Sigmoid colon (tissue), 7 donors: ENCODE results near the gene RAB43. TPM values are rescaled to one million over a fixed set of nuclear protein-coding genes. Genes with fewer than 3 reads are reported as not detected.

ENCODE experiments used
- DNase-seq: peaks from one replicate; pipeline ENCODE4 v3.0.0-alpha.2; 2019
- H3K27ac ChIP-seq, 4 donors: fragments of 200-600 bp; sonication (generic); one replicate each; pipeline ENCODE4 v1.5.1; 2016 to 2019; ENCODE audit warnings: mild to moderate bottlenecking in 1 of 4
- H3K27me3 ChIP-seq, 3 donors: fragments of 200-600 bp; sonication (generic); one replicate each; pipeline ENCODE4 v1.5.1; 2019; ENCODE audit warnings: mild to moderate bottlenecking in 1 of 3
- H3K36me3 ChIP-seq, 4 donors: fragments of 200-600 bp; sonication (generic); one replicate each; pipeline ENCODE4 v1.5.1; 2016 to 2019
- H3K4me1 ChIP-seq, 4 donors: fragments of 200-600 bp; sonication (generic); one replicate each; pipeline ENCODE4 v1.5.1; 2017 to 2019
- H3K4me3 ChIP-seq, 4 donors: fragments of 200-600 bp; sonication (generic); one replicate each; pipeline ENCODE4 v1.5.1; 2017 to 2019; ENCODE audit warnings: mild to moderate bottlenecking in 2 of 4, moderate library complexity in 1 of 4
- H3K9me3 ChIP-seq, 4 donors: fragments of 200-600 bp in 3 of 4; sonication (generic) in 3 of 4; one replicate each; pipeline versions ENCODE4 v1.5.1 to v1.6.1; 2013 to 2019
- CTCF ChIP-seq, 4 experiments: fragments of 450-650 bp in 3 of 4; fragments of 200-600 bp in 1 of 4; IDR thresholded peaks; one replicate each; pipeline ENCODE4 v1.5.1; 2016 to 2019; ENCODE audit warnings: antibody characterized with exemption in 4 of 4, mild to moderate bottlenecking in 3 of 4, moderate library complexity in 2 of 4
- EP300 ChIP-seq, 4 donors: sonication (generic); formaldehyde crosslinking; IDR thresholded peaks; one replicate each; pipeline ENCODE4 v1.6.1; 2017; ENCODE audit warnings: antibody characterized with exemption in 4 of 4
- POLR2A ChIP-seq, 2 donors: fragments of 450-650 bp; IDR thresholded peaks; one replicate each; pipeline ENCODE4 v1.6.1; 2016; ENCODE audit warnings: antibody characterized with exemption in 2 of 2, mild to moderate bottlenecking in 2 of 2, moderate library complexity in 2 of 2
- POLR2AphosphoS5 ChIP-seq, 4 donors: sonication (generic); formaldehyde crosslinking; IDR thresholded peaks; one replicate each; pipeline ENCODE4 v1.6.1; 2017; ENCODE audit warnings: antibody characterized with exemption in 4 of 4
- WGBS, 2 donors: extraction: QIAGEN DNeasy Blood & Tissue Kit; methylation state at CpG; one replicate each; pipeline ENCODE4 v1.1.7; 2013; 5-methylcytosine and 5-hydroxymethylcytosine counted together
- intact Hi-C: fragments of 100-400 bp; cut with DNase I; formaldehyde crosslinking; loops from one replicate; pipeline ENCODE4 v1.15.1; 2023
- polyA plus RNA-seq, 3 donors: library from polyadenylated mRNA; stranded (reverse); fragments of 200-250 nt; gene quantifications; one replicate each; pipeline ENCODE4 v1.2.3, GENCODE V29; 2013
- total RNA-seq, 4 donors: library from RNA; depleted of rRNA; stranded (reverse); fragments of >200 nt; gene quantifications; one replicate each; pipeline ENCODE4 v1.1.0, GENCODE V29; 2016
- donor health status: healthy with polysubstance abuse.
- donor health status: Bipolar disorder and iron deficiency.
- donor health status: healthy.

The RAB43 gene
- total and polyA plus RNA-seq, 7 donors = 2.8 to 31.3 (median 5.8) TPM

GRCh38 chr3:129057249-129057648 is 64.4 kb downstream of the RAB43 start:
- no peaks in the 10 kb centered on the region for H3K27me3 ChIP-seq
- WGBS, 2 donors = 95 to 96% methylated on average over 4 of the region's 4 CpGs
- no peak overlapping the region for H3K4me3 ChIP-seq
- H3K27ac ChIP-seq = no peak overlapping the region
- no peak for TF ChIP-seq POLR2AphosphoS5 (IDR thresholded peaks at IDR 0.05)
- no peak for TF ChIP-seq EP300 (IDR thresholded peaks at IDR 0.05)
- TF ChIP-seq POLR2A (IDR thresholded peaks at IDR 0.05) = no peak
- no peak for TF ChIP-seq CTCF (IDR thresholded peaks at IDR 0.05)
- intact Hi-C loops = no loop called here
- DNase-seq = no peak
- no peaks in the 10 kb centered on the region for H3K36me3 ChIP-seq
- H3K9me3 ChIP-seq = no peaks in the 10 kb centered on the region
- peaks cover 0 to 28% (median 20%) of the 10 kb centered on the region in 4 donors for H3K4me1 ChIP-seq

- H3K4me3 ChIP-seq = no peak overlapping the region
- H3K36me3 ChIP-seq = no peaks in the 10 kb centered on the region
- WGBS, 2 donors = 17 to 68% methylated on average over 9 of the region's 9 CpGs
- no peak for DNase-seq
- intact Hi-C loops = no loop called here
- H3K4me1 ChIP-seq = peaks cover 0 to 31% (median 23%) of the 10 kb centered on the region in 4 donors
- TF ChIP-seq CTCF (IDR thresholded peaks at IDR 0.05) = no peak
- TF ChIP-seq POLR2AphosphoS5 (IDR thresholded peaks at IDR 0.05) = no peak
- TF ChIP-seq POLR2A (IDR thresholded peaks at IDR 0.05) = no peak
- TF ChIP-seq EP300 (IDR thresholded peaks at IDR 0.05) = no peak
- H3K27me3 ChIP-seq = no peaks in the 10 kb centered on the region
- no peaks in the 10 kb centered on the region for H3K9me3 ChIP-seq
- no peak overlapping the region for H3K27ac ChIP-seq
Measured at GRCh38 chr3:129056451-129057173, 65.0 kb downstream of the RAB43 start.

GRCh38 chr3:129054605-129055104 is 66.9 kb downstream of the RAB43 start:
- no peak for DNase-seq
- Histone ChIP-seq H3K4me1 (peaks cover 0 to 31% (median 23%) of the 10 kb centered on the region in 4 donors), H3K9me3 (no peaks in the 10 kb centered on the region), H3K4me3 (no peak overlapping the region), H3K36me3 (no peaks in the 10 kb centered on the region), H3K27ac (no peak overlapping the region), H3K27me3 (no peaks in the 10 kb centered on the region)
- 13 to 71% methylated on average over 3 of the region's 3 CpGs for WGBS, 2 donors
- intact Hi-C loops = loop anchor here (5.0 kb wide), 2 partner anchors 33 to 193 kb away; partner anchors contain the start of gene COPG1
- TF ChIP-seq POLR2AphosphoS5 (IDR thresholded peaks at IDR 0.05) = no peak
- TF ChIP-seq POLR2A (IDR thresholded peaks at IDR 0.05) = no peak
- no peak for TF ChIP-seq EP300 (IDR thresholded peaks at IDR 0.05)
- TF ChIP-seq CTCF (IDR thresholded peaks at IDR 0.05) = no peak

- 30 to 68% methylated on average over 6 of the region's 6 CpGs for WGBS, 2 donors
- no peak overlapping the region for H3K4me3 ChIP-seq
- H3K4me1 ChIP-seq = peaks cover 0 to 23% (median 17%) of the 10 kb centered on the region in 4 donors
- H3K36me3 ChIP-seq = no peaks in the 10 kb centered on the region
- DNase-seq = no peak
- H3K27me3 ChIP-seq = no peaks in the 10 kb centered on the region
- H3K27ac ChIP-seq = peak overlapping the region; percentile 60 to 73 (median 66)
- intact Hi-C loops = loop anchor here (5.0 kb wide), 2 partner anchors 35 to 195 kb away; partner anchors contain the start of gene COPG1
- no peaks in the 10 kb centered on the region for H3K9me3 ChIP-seq
- TF ChIP-seq CTCF (IDR thresholded peaks at IDR 0.05) = no peak
- no peak for TF ChIP-seq POLR2AphosphoS5 (IDR thresholded peaks at IDR 0.05)
- no peak for TF ChIP-seq POLR2A (IDR thresholded peaks at IDR 0.05)
- no peak for TF ChIP-seq EP300 (IDR thresholded peaks at IDR 0.05)
Measured at GRCh38 chr3:129052675-129053074, 68.9 kb downstream of the RAB43 start.
